HPDE6-E6E7 (cell line): Measurements from ENCODE around the gene TMEM87B.
"Not testable (repeated sequence)": the region's sequence is repeated elsewhere in the genome, so short reads cannot be mapped to it uniquely, and the experiment has no call there.

Source experiments
- DNase-seq: peaks from one replicate; pipeline ENCODE4 v3.0.0; 2011; ENCODE audit warnings: missing footprints; ENCODE audit errors: extremely low spot score

TMEM87B gene

DNA sequence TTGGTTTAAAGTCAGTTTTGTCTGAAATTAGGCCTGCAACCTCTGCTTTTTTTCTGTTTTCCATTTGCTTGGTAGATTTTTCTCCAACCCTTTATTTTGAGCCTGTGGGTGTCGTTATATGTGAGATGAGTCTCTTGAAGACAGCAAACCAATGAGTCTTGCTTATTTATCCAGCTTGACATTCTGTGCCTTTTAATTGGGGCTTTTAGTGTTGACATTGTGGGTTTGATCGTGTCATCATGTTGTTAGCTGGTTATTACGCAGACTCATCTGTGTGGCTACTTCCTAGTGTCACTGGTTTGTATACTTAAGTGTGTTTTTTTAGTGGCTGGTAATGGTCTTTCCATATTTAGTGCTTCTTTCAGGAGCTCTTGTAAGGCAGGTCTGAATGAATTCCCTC lies 18.8 kb downstream of the TMEM87B start:
- no peak for DNase-seq

DNA sequence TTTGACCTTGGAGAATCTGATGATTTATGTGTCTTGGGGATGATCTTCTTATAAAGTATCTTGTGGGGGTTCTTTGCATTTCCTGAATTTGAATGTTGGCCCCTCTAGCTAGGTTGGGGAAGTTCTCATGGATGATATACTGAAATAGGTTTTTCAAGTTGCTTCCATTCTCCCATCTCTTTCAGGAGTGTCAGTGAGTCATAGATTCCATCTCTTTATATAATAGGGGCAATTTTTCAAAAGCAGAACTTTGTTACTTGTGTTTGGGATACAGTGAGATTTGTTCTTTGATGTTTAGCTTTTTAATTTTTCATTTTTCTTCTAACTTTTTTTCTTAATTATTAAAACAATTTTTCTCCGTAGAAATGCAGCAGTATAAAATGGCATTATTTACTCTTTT lies 19.4 kb downstream of the TMEM87B start:
- DNase-seq = no peak

DNA sequence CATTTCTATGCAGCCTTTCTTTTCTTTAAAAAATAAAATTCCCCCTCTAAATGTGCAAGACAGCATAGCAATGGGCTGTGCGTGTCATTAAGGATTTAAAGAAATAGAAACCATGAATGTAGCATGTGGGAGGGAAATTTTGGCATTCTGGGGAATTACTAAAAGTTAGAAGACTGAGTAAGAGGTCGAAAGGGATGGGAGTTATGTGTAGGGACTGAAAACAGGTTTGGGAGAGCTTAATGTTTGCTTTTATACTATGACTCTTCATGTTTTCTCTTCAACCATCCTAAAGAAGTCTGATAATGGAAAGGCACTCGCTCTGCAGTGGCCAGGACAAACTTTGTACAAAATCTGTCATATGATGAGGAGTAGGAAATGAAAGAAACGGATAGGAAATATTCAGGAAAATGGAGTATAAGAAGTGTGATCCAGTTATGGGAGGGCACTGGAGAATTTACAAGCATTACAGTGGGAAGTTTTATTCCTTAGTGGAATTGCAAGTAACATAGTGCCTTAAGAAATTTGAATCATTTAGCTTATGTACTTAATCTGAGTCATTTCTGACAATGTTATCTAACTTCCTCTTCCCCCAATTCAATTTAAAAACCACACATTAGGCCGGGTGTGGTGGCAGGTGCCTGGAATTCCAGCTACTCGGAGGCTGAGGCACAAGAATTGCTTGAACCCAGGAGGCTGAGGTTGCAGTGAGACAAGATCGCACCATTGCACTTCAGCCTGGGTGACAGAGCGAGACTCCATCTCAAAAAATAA lies 20.6 kb downstream of the TMEM87B start:
- DNase-seq = no peak

DNA sequence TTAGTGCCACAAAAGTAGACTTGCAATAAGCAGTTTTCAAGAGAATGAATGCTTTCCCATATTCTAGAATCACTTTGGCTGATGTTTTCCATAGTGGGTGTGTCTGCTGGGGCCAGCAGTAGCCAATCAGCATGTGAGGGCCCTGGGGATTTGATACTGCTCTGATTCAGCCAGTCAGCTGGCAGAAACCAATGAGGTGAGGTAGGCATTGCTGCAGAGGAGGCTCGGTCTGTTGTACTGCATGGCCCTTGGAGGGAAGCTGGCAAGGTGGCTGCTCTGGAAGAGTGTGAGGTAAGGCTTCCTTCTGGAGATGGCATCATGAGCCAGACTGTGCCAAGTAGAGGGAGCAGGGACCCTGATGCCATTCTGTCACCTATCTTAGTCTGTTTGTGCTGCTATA lies 22.7 kb downstream of the TMEM87B start:
- DNase-seq = no peak

DNA sequence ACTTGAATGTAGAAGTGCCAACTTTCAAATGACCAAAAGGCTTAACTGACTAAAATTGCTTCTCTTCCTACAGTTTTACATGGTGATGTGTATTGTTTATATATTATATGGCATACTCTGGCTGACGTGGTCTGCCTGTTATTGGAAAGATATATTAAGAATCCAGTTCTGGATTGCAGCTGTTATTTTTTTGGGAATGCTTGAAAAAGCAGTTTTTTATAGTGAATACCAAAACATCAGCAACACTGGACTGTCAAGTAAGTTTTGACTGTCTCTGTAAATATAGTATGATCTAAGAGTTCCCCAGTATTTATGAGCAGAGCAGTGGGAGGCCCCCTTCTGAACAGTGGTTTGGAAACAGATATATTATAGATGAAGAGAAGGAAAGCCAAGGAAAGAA lies 26.2 kb downstream of the TMEM87B start:
- no peak for DNase-seq

DNA sequence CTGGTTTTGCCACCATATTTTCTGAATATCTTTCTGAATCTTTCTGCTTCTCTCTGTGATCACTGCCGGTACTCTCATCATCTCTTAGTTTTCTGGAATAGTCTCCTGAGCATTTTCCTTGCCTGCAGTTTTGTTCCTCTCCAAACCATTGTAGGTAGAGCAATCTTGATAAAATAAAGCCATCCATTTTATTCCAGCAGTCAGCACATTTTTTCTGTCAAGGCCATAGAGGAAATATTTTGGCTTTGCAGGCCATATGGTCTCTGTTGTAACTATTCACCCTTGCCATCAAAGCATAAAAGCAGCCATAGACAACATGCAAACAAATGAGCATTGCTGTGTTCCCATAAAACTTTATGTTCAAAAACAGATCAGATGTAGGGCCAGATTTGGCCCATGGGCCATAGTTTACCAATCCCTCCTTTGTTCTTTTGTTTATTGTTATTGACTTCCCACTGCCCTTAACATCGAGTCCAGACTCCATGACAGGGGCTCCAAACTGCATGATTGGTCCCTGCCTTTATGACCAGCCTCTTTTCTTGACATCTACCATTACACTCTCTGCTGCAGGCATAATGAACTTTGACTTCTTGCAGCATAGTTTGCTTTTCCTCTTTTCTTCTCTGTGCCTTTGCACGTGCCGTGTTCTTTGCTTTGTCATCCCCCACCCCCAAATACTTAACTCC lies 29.8 kb downstream of the TMEM87B start:
- no peak for DNase-seq

DNA sequence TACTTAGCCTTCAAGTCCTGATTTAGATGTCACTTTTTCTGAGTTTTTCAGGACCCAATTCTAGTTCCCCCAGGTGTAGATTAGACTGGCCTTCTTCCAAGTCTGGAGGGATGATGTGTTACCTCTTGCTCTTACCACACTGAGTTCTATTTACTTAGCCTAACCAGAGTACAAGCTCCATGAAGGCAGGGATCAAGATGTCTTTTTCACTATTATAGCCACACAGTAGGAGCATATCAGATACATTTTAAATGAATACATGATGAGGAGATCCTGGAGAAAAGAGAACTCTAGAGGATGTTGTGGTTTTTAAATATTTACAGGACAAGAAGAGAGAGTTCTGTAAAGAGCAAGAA lies 30.3 kb downstream of the TMEM87B start:
- DNase-seq = no peak

DNA sequence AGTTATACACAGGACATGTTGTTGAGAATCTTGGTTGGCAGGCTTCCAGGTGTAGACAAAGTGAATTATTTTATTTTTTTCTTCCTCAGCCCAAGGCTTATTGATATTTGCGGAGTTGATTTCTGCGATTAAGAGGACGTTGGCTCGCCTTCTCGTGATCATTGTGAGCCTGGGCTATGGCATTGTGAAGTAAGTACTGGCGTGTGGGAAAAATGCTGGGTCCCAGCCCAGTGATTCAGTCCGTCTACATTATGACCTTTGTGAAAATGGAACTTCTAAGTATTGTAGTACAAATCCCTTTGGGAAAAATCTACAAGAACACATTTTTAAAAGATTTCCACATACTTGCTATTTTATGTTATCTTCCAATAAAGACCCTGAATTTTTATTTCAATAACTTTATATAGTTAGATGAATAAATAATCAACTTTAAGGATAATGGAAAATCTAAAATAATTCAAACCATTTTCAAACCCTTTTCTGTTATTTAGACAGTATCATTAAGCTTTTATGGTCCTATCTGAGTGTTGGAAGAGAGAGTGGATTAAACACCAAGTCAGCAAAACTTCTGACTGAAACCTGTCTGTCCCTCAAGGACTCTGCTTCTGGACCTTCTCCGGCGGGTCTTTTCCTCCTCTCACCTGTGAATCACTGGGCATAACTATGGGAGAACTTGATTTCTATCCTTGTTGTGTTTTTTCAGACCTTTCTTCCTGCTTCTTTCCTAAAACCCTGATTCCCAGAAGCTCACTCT lies 31.0 kb downstream of the TMEM87B start:
- DNase-seq = no peak

DNA sequence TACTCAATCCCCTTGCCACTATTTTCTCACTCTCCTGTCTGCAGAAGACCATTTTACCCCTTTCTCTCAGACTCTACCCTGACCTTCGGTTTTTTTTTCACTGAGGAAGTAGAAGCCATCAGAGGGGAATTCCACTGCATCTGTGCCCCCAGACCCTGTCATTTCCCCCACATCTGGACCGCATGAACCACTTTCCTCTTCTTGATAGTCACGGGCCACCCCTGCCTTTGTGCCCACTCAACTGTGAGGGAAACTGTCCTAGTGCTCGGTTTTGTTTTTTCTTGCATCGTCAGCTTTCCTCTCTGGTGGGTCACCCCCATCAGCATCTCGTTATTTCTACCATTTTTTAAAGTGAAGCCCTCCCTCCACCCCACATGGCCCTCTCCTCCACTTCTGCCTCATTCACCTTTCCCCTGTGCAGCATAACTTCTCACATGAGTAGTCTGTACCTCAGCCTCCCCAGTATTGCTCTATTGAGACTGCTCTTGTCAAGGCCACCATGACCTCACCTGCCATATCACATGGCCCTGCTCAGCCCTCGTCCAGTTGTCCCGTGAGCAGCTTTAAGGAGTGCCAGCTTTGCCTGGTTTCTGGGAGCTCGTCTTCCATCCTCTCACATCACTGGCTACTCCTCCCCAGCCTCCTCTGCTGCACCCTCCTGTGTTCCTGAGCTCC lies 32.4 kb downstream of the TMEM87B start:
- no peak for DNase-seq

DNA sequence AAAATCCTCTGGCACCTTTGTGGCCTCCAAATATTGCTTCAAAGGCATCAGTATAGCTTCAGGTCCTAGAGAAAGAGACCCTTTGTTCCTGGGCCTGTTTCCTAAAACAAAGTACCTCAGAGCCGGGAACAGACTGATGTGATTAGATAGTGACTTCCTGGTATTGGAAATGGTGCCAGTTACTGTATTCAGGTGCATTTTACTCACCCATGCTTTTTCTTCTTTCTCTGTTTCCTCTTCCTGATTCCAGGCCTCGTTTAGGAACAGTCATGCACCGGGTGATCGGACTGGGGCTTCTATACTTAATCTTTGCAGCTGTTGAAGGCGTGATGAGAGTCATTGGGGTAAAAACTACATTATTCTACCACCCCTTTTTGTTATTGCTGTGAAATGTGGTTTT lies 34.3 kb downstream of the TMEM87B start:
- no peak for DNase-seq

DNA sequence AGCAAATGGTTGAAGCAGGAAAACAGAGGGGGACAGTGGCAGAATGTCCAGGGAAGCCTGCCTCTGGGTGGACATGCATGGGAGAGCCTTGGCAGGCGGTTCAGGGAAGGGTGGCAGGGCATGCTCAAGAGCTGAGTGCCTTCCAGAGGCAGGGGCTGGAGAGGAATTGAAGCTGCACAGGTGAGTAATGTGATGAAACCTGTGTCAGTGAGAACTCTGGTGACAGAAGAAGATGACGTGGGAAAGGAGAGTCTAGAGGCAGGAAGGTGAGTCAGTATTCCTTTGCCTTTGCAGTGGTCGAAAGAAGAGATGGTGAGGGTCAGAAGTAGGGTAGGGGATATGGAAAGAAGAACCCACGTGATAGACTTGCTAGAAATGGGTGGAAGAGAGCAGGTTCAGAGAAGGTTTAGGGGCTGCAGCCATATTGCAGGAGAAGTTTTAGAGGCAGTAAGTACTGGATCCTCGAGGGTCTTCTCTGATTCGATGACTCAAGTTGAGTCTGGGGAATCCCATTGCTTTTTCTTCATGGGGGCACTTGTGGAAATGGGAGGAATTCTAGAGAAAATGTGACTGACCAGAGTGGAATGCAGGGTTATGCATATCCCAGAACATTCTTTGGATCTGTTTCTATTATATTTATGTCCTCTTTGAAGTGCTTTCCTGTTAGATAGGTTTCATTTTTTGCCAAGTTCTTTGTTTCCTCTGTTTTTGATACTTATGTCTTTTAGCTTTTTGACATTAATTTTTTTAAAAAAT lies 37.4 kb downstream of the TMEM87B start:
- DNase-seq = peak; percentile 58

DNA sequence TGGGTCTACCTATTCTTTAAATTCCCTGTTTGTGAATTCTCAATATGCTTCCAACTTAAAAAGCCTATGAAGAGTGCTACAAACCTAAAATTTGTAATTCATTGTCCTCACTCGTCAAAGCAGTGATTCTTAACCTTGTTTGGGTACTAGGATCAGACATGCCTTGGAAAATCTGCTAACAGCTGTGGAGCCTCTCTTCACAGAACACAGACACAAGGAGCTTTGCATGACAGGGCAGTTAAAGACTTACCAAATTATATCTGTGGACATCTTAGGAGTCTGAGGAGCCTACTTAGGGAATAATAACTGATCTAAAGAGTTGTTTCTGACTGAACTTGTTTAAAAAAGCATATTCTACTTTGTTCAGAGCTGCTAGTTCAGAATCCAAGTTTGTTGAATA lies 38.1 kb downstream of the TMEM87B start:
- no peak for DNase-seq

DNA sequence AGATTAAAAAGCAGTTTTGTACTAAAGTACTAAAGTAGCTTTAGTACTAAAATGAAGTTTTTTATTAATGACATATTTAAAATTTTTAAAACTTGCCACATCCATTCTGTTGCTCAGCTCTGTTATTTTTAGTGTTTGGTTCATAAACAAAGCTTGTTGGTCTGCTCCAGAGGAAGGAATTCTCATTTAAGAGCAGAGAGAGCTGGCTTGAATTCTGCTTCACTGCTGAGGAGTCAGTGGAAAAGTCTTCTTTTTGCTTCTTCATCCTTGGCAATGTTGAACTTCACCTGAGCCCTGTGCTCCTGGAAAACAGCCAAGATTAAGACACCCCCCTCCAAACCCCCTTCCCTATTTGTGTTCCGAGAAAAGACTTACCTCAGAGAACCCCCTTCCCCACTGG lies 40.6 kb downstream of the TMEM87B start:
- DNase-seq = no peak

DNA sequence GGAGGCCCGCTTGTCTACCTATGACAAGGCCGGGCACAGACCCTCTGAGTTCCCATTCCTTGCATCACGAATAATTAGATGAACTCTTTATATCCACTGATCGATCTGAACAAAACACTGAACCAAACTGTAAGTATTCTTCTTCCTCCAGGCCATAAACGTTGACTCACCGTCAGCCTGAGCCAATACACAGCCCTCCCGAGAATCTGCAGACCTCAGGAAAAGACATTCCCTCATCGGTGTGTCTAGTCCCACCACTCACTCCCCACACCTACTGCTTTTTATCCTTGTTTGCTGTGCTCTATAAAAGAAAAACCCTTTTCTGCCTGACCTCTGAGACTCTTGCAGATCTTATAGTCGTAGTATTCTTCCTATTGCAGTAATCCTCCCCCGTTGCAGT lies 41.0 kb downstream of the TMEM87B start:
- DNase-seq = no peak

DNA sequence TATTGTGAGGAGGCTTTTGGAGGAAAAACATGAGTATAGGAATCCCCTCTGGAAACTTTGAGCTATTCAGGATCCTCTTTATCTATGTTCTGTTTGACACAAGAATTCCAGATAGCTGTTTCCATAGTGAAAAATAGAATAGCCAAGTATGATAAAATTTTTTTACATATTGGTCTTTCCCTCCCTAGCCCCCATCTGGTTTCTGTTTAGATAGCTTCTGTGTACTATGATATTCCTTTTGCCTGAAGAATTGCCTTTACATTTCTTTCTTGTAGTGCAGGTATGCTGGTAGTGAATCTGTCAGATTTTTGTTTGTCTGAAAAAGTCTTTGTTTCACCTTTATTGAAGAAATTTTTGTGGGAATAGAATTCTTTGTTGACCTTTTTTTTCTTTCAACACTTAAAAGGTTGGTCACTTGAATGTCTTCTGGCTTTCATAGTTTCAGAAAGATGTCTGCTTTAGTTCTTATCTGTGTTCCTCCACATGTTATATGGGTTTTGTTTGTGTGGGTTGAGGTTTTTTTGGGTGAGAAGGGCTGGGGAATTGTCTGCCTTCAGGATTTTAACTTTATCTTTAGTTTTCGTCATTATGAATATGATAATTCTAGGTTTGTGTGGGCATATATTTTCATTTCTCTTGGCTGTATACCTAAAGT lies 53.2 kb downstream of the TMEM87B start:
- no peak for DNase-seq

DNA sequence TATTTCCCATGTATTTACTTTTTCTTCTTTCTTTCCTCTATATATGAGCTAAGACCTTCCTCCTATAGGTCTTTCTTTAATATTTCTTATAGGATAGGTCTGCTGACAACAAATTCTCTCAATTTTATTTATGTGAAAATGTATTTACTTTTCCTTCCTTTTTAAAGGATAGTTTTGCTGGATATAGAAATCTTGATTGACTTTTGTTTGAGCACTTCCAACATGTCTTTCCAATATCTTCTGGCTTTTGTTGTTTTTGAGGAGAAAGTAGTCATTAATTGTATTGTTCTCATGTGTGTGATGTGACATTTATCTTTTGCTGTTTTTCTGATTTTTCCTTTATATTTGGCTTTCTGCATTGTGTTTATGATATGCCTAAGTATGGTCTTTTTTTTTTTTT lies 54.2 kb downstream of the TMEM87B start:
- no peak for DNase-seq

DNA sequence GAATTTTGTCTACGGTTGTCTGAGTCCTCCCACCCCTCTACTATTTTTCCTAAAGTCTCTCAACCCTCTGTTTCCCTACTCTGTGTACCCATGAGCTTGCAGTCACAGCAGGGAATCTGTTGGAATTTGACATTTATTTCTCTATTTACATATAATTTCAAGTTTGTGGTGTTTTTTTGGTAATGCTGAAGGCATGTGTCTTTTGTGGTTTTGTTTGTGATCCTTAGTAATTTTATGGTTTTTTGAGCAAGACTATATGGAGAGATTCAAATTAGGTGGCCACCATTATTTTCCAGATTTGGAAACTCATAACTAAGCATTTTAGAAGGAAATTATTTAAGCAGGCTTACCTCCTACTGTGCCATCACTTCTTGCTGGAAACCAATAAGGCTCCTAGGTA lies 55.9 kb downstream of the TMEM87B start:
- DNase-seq = no peak

DNA sequence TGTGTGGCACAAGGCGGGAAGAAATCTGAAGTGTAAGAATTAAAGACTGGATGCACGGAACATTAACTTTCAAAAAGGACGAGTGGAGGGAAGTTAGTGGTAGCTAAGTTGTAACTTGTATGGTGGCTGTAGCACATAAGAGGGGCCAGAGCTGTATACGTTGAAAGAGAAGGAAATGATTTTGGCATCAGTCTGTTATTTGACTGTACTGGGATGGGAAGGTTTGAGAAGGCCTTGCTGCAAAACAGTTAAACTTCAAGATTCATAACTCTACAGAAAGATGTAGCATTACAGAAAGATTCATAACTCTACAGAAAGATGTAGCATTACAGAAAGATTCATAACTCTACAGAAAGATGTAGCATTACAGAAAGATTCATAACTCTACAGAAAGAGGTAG lies 58.3 kb downstream of the TMEM87B start:
- DNase-seq = not testable (repeated sequence)

DNA sequence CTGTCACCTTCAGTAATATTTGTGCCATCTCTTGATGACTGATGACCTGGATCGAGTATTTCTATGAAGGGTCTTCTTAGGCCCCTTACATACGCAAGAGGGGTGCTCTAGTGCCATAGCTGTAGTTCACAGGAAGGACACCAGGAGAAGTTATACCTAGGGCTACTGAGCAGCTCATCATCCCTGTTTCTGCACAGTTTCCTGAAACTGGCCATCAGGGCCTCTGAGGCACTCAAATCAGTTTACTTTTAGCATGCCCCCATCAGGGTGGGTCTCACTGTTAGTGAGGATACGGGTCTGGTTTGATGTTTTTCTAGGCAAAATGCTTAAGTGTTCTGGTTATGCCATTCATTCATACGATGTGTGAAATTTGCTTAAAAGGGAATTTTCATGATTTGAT lies 63.1 kb downstream of the TMEM87B start:
- no peak for DNase-seq

DNA sequence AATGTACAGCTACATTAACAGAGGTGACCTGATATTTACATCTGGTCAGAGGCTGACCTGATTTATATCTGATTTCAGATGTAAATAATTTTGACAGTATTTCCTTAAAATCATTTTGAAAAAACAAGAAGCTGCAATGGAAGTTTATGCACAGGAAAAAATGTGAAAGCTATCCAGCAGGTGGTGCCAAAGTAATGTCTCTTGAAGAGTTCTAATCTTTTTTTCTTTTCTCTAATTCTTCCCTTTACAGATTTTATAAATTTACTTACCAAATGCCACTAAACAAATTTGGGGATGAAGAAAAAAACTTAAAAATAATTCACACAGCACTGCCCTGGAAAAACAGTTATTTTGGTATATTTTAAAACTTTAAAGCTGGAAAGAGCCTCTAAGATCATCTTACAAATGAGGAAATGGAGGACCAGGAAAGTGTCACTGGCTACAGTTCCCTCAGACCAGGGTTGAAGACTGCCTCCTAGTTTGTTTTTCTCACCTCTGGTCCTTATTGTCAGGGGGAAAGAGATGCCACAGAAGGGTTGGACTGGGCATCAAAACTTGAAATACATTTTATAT lies 66.7 kb downstream of the TMEM87B start:
- peak; percentile 8 for DNase-seq

DNA sequence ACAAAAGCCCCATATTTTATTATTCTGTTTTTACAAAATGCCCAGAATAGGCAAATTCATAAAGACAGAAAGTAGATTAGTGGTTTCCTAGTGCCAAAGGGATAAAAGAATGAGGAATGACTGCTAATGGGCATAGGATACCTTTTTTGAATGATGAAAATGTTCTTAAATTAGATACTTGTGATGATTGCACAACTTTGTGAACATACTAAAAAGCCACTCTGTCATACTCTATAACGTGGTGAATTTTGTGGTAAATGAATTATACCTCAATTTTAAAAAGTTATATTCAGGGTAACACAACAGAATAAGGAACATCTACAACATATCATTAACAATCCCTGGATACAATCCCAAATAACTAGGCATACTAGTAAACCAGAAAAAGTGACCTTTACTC lies 74.0 kb downstream of the TMEM87B start:
- no peak for DNase-seq
